Stimulated activated CD8-positive, alpha-beta memory T cell treated with anti-CD3 and anti-CD28 coated beads, Interleukin-4, amount 100 ng/mL, for 24 hours (primary cell): ENCODE measurements around the gene PDE3B.
"Not testable (repeated sequence)": the region's sequence is repeated elsewhere in the genome, so short reads cannot be mapped to it uniquely, and the experiment has no call there.

Experiments
- DNase-seq: peaks from one replicate; pipeline ENCODE4 v3.0.0-alpha.2; 2020; ENCODE audit warnings: low read depth

The PDE3B gene

GRCh38 chr11:14676068-14676467, 32.5 kb downstream of the PDE3B start:
- no peak for DNase-seq

GRCh38 chr11:14677146-14677545, 33.5 kb downstream of the PDE3B start:
- DNase-seq = no peak

GRCh38 chr11:14678350-14678749, 34.7 kb downstream of the PDE3B start:
- no peak for DNase-seq

- no peak for DNase-seq
These were observed 36.1 kb downstream of the PDE3B start for GRCh38 chr11:14679662-14680061.

GRCh38 chr11:14684234-14684915, 40.8 kb downstream of the PDE3B start:
- DNase-seq = not testable (repeated sequence)

GRCh38 chr11:14687456-14687855, 43.9 kb downstream of the PDE3B start:
- DNase-seq = no peak

- no peak for DNase-seq
These were observed 44.5 kb downstream of the PDE3B start for GRCh38 chr11:14687943-14688627.

GRCh38 chr11:14695656-14696055, 52.1 kb downstream of the PDE3B start:
- DNase-seq = not testable (repeated sequence)

GRCh38 chr11:14698771-14699170, 55.2 kb downstream of the PDE3B start:
- no peak for DNase-seq

GRCh38 chr11:14700593-14700992, 57.0 kb downstream of the PDE3B start:
- no peak for DNase-seq

GRCh38 chr11:14702760-14703159, 59.2 kb downstream of the PDE3B start:
- no peak for DNase-seq

- DNase-seq = no peak
These were observed 60.1 kb downstream of the PDE3B start for GRCh38 chr11:14703731-14704130.

GRCh38 chr11:14705067-14705466, 61.5 kb downstream of the PDE3B start:
- DNase-seq = no peak

GRCh38 chr11:14713496-14714244, 70.1 kb downstream of the PDE3B start:
- no peak for DNase-seq

GRCh38 chr11:14715669-14716068, 72.1 kb downstream of the PDE3B start:
- not testable (repeated sequence) for DNase-seq

- no peak for DNase-seq
These were observed 78.9 kb downstream of the PDE3B start for GRCh38 chr11:14722496-14722895.

GRCh38 chr11:14725150-14725549, 81.5 kb downstream of the PDE3B start:
- no peak for DNase-seq

- DNase-seq = no peak
These were observed 83.6 kb downstream of the PDE3B start for GRCh38 chr11:14727215-14727614.

GRCh38 chr11:14727746-14728145, 84.1 kb downstream of the PDE3B start:
- no peak for DNase-seq

GRCh38 chr11:14740539-14740938, 96.9 kb downstream of the PDE3B start:
- DNase-seq = not testable (repeated sequence)

GRCh38 chr11:14741195-14741594, 97.6 kb downstream of the PDE3B start:
- no peak for DNase-seq

GRCh38 chr11:14742849-14743559, 99.4 kb downstream of the PDE3B start:
- no peak for DNase-seq
